HepG2 (cell line): ENCODE data around the gene PRR19. TPM values are rescaled to one million over a fixed set of nuclear protein-coding genes. Genes with fewer than 3 reads are reported as not detected.

ENCODE experiments used
- EEA1 ChIP-seq: sonication (generic); formaldehyde crosslinking; IDR thresholded peaks from 2 replicates; pipeline ENCODE4 v1.5.1; 2020; ENCODE audit warnings: mild to moderate bottlenecking, missing genetic modification reagents, borderline replicate concordance
- HMGXB3 ChIP-seq: sonication (generic); formaldehyde crosslinking; IDR thresholded peaks from 2 replicates; pipeline ENCODE4 v1.4.0; 2020; ENCODE audit warnings: missing genetic modification reagents, borderline replicate concordance
- SOX13 ChIP-seq, 3 experiments: fragments of 450-650 bp in 1 of 3; sonication (generic) in 1 of 3; formaldehyde crosslinking in 1 of 3; IDR thresholded peaks in 2 of 3; conservative IDR thresholded peaks in 1 of 3; 2 replicates each; pipeline versions ENCODE4 v1.5.0 to v1.6.1; 2016 to 2020; ENCODE audit warnings: antibody characterized with exemption in 1 of 3, mild to moderate bottlenecking in 1 of 3, missing compliant biosample characterization in 1 of 3, missing genetic modification reagents in 1 of 3, moderate library complexity in 1 of 3
- ZNF274 ChIP-seq: sonication (generic); formaldehyde crosslinking; IDR thresholded peaks from 2 replicates; pipeline ENCODE4 v1.5.1; 2020; ENCODE audit warnings: mild to moderate bottlenecking, missing genetic modification reagents
- ZNF589 ChIP-seq: sonication (generic); formaldehyde crosslinking; conservative IDR thresholded peaks from 2 replicates; pipeline ENCODE4 v1.8.0; 2022; ENCODE audit warnings: mild to moderate bottlenecking, moderate library complexity, missing genetic modification reagents
- polyA plus RNA-seq, 8 experiments: library from polyadenylated mRNA; depleted of rRNA in 3 of 8; stranded (reverse) in 7 of 8; unstranded in 1 of 8; fragments of >200 nt; fragmentation: Illumina TruSeq in 4 of 8; extraction: Trizol in 4 of 8; gene quantifications; 2 replicates each; pipeline versions ENCODE4 v1.2.1 to v1.2.3, GENCODE V29; 2011 to 2016; ENCODE audit warnings: low read depth in 4 of 8, missing spikeins in 1 of 8, mixed read lengths in 1 of 8; ENCODE audit not compliant: insufficient read depth in 1 of 8
- total RNA-seq, 5 experiments: library from RNA; depleted of rRNA; stranded (reverse); fragments of >200 nt; fragmentation: Illumina TruSeq; extraction: Trizol; gene quantifications; 2 replicates each; pipeline ENCODE4 v1.2.3, GENCODE V29; 2016; ENCODE audit warnings: low read depth in 1 of 5
- TF ChIP-seq, protein P1 (sequence below): sonication (generic); formaldehyde crosslinking; IDR thresholded peaks from 2 replicates; pipeline ENCODE4 v1.8.1; 2022; ENCODE audit warnings: mild to moderate bottlenecking, missing genetic modification reagents

Gene PRR19
- total and polyA plus RNA-seq, 2 of the 13 experiments (the other 11 are each of a cell fraction or from before 2014, with no cell fraction given) = 0.21 to 0.33 TPM

DNA sequence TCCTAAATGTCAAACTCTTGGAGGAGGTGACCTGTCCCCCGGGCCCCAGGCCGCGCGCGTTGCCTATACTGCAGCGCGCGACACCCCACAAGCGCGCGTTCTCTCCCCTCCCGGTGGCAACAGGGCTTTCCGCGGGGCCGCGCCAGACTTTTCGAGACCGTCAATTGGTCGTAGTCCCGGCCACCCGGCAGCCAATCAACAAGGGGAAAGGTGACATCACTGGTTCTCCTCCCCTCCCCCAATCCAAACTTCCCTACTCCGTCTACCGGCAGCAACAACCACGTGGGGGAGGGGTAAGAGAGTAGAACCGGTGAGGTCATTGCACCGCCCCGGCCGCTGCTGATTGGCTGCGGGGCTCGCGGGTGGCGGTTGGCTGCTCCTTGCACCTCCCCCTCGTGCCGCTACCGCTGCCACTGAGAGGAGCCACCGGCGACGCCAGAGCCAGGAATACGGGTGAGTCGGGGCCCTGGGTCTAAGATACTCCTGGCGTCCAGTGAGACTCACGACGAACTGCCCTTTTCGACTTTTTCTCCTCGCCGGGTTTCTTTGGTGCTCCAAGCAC lies 33.7 kb upstream of the PRR19 start (continued):
- peak; percentile 50; the same call in 1 of the 2 replicates for TF ChIP-seq HMGXB3
- TF ChIP-seq, protein P1, sequence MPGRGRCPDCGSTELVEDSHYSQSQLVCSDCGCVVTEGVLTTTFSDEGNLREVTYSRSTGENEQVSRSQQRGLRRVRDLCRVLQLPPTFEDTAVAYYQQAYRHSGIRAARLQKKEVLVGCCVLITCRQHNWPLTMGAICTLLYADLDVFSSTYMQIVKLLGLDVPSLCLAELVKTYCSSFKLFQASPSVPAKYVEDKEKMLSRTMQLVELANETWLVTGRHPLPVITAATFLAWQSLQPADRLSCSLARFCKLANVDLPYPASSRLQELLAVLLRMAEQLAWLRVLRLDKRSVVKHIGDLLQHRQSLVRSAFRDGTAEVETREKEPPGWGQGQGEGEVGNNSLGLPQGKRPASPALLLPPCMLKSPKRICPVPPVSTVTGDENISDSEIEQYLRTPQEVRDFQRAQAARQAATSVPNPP (CRISPR knock-in tag) = no peak
- 0 out of 2 replicates have a peak, but pooled peaks have one; percentile 10 for TF ChIP-seq SOX13 (IDR thresholded peaks at IDR 0.05)
- peak in 1 of 2 experiments; percentile 8; a peak in 1 of 4 replicates for TF ChIP-seq SOX13 (CRISPR knock-in tag; conservative IDR thresholded peaks at IDR 0.05 in 1 of 2, IDR thresholded peaks at IDR 0.05 in 1 of 2)
- TF ChIP-seq ZNF589 (CRISPR knock-in tag) = no peak
- no peak for TF ChIP-seq EEA1 (CRISPR knock-in tag)
- no peak for TF ChIP-seq ZNF274 (CRISPR knock-in tag)
